Stimulated activated CD4-positive, alpha-beta T cell treated with anti-CD3 and anti-CD28 coated beads, TNF-alpha, amount 100 ng/mL, for 24 hours (primary cell): ENCODE data around the gene RBKS.

ENCODE experiments used
- DNase-seq, 3 experiments: peaks; one replicate each; pipeline ENCODE4 v3.0.0-alpha.2; 2020; ENCODE audit warnings: low read depth in 3 of 3

RBKS gene

DNA sequence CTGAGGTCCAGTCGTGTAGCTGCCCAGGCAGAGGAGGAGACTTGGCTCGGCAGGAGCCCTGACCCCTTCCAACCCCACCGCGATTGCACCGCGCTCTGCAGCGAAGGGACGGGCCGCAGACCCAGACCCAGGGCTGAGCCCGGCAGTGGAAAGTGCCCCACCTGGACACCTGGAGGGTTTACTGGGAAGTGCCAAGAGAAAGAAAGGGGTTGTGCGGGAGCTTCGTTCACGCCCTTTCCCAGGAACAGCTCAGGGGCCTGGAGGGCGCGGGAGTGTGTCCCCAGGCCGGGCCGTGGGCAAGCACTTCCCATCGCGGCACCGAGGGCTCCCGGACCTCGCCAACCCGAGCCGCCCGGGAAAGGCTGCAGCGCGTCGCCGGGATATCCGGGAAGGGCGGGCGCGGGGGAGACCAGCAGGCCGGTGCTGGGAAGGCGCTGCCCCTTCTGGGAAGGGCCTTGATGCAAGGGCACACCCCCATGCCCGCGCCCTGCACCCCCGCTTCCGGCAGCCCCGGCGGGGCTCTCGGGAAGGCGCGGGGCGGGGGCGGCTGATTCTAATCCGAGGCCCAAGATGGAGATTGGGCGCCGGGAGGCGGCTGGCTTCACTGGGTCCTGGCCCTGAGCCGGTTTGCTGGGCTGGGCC is 154.8 kb downstream of the RBKS start:
- DNase-seq, result peak in 2 of 3 experiments; percentile 33 to 73

DNA sequence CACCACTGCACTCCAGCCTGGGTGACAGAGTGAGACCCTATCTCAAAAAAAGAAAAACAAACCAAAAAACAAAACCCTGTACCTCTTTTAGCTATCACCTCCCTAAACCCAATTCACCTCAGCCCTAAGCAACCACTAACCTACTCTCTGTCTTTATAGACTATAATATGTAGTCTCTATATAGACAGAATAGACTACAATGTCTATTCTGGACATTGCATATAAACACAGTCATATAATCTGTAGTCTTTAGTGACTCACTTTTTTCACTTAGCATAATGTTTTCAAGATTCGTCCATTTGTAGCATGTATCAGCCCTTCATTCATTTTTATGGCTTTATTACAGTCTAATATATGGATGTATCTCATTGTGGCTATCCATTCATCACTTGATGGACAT is 155.9 kb downstream of the RBKS start:
- no peak for DNase-seq
